CD14-positive monocyte (primary cell): ENCODE data around the gene CHAF1A. TPM values are rescaled to one million over a fixed set of nuclear protein-coding genes. Genes with fewer than 3 reads are reported as not detected.

Experiments used
- DNase-seq, 3 donors: peaks; one replicate each; pipeline ENCODE4 v3.0.0-alpha.2; 2011 to 2022
- H2AFZ ChIP-seq: 2 replicates; pipeline ENCODE4 v1.6.0; 2012; ENCODE audit warnings: mild to moderate bottlenecking, low read depth, low read length, inconsistent platforms; ENCODE audit not compliant: insufficient read depth, poor library complexity, severe bottlenecking
- H3K27ac ChIP-seq, 2 donors: 1 replicate in 1 of 2; 2 replicates in 1 of 2; pipeline ENCODE4 v1.5.1; 2012 to 2013; ENCODE audit warnings: low read length in 2 of 2, control low read depth in 1 of 2, inconsistent platforms in 1 of 2, low read depth in 1 of 2, mild to moderate bottlenecking in 1 of 2
- H3K27me3 ChIP-seq, 2 donors: one replicate each; pipeline versions ENCODE4 v1.6.0 to v1.6.1; 2011 to 2013; ENCODE audit warnings: low read length in 2 of 2; ENCODE audit not compliant: control insufficient read depth in 2 of 2, insufficient read depth in 2 of 2
- H3K36me3 ChIP-seq, 2 donors: replicated peaks in 1 of 2; 1 replicate in 1 of 2; 2 replicates in 1 of 2; pipeline versions ENCODE4 v1.5.1 to v1.6.1; 2012 to 2013; ENCODE audit warnings: low read length in 2 of 2, control low read depth in 1 of 2, inconsistent platforms in 1 of 2, mild to moderate bottlenecking in 1 of 2; ENCODE audit not compliant: insufficient read depth in 2 of 2, control insufficient read depth in 1 of 2
- H3K4me1 ChIP-seq, 2 donors: 1 replicate in 1 of 2; 2 replicates in 1 of 2; pipeline versions ENCODE4 v1.5.1 to v1.6.1; 2012 to 2013; ENCODE audit warnings: low read length in 2 of 2, control low read depth in 1 of 2, inconsistent platforms in 1 of 2, mild to moderate bottlenecking in 1 of 2, moderate library complexity in 1 of 2; ENCODE audit not compliant: insufficient read depth in 2 of 2, control insufficient read depth in 1 of 2
- H3K4me2 ChIP-seq: replicated peaks from 2 replicates; pipeline ENCODE3; 2012; ENCODE audit warnings: low read length, moderate library complexity, mild to moderate bottlenecking; ENCODE audit not compliant: poor library complexity, severe bottlenecking; ENCODE audit errors: extremely low read depth
- H3K4me3 ChIP-seq, 3 experiments: fragments of 200-600 bp in 1 of 3; sonication (generic) in 1 of 3; replicated peaks in 1 of 3; 1 replicate in 2 of 3; 2 replicates in 1 of 3; pipeline ENCODE4 v1.5.1; 2011 to 2013; ENCODE audit warnings: low read length in 3 of 3, mild to moderate bottlenecking in 3 of 3, control low read depth in 2 of 3, low read depth in 2 of 3, inconsistent platforms in 1 of 3, moderate library complexity in 1 of 3
- H3K79me2 ChIP-seq: 2 replicates; pipeline ENCODE4 v1.6.0; 2012; ENCODE audit warnings: mild to moderate bottlenecking, control low read depth, inconsistent platforms, low read length, moderate library complexity; ENCODE audit not compliant: insufficient read depth
- H3K9ac ChIP-seq: 2 replicates; pipeline ENCODE4 v1.6.0; 2017; ENCODE audit warnings: low read length, mild to moderate bottlenecking; ENCODE audit not compliant: insufficient read depth, poor library complexity, severe bottlenecking
- H3K9me3 ChIP-seq, 2 donors: replicated peaks in 1 of 2; 1 replicate in 1 of 2; 2 replicates in 1 of 2; pipeline versions ENCODE4 v1.5.1 to v1.6.1; 2012 to 2013; ENCODE audit warnings: low read length in 2 of 2, control low read depth in 1 of 2; ENCODE audit not compliant: control insufficient read depth in 1 of 2, insufficient read depth in 1 of 2
- H4K20me1 ChIP-seq: 2 replicates; pipeline ENCODE4 v1.6.0; 2012; ENCODE audit warnings: mild to moderate bottlenecking, low read length, control low read depth, moderate library complexity; ENCODE audit not compliant: insufficient read depth
- H3K27ac Mint-ChIP-seq, 7 donors: one replicate each; pipeline ENCODE4 v1.8.0; 2020; ENCODE audit warnings: mild to moderate bottlenecking in 7 of 7, mixed read lengths in 7 of 7, moderate library complexity in 6 of 7, inconsistent platforms in 2 of 7
- H3K27me3 Mint-ChIP-seq, 3 donors: one replicate each; pipeline ENCODE4 v1.8.0; 2021 to 2022; ENCODE audit warnings: low read depth in 3 of 3, mild to moderate bottlenecking in 3 of 3, mixed read lengths in 3 of 3, moderate library complexity in 3 of 3, inconsistent platforms in 1 of 3
- H3K36me3 Mint-ChIP-seq, 2 donors: one replicate each; pipeline ENCODE4 v1.8.0; 2020; ENCODE audit warnings: mixed read lengths in 2 of 2, inconsistent platforms in 1 of 2, mild to moderate bottlenecking in 1 of 2
- H3K4me1 Mint-ChIP-seq: one replicate; pipeline ENCODE4 v1.8.0; 2020; ENCODE audit warnings: mild to moderate bottlenecking, mixed read lengths
- H3K4me3 Mint-ChIP-seq, 2 donors: one replicate each; pipeline ENCODE4 v1.8.0; 2020; ENCODE audit warnings: mild to moderate bottlenecking in 2 of 2, mixed read lengths in 2 of 2, moderate library complexity in 1 of 2
- H3K9me3 Mint-ChIP-seq, 7 donors: one replicate each; pipeline ENCODE4 v1.8.0; 2020 to 2022; ENCODE audit warnings: mixed read lengths in 7 of 7, mild to moderate bottlenecking in 6 of 7, moderate library complexity in 6 of 7, inconsistent platforms in 2 of 7
- CTCF ChIP-seq: fragments of 200-600 bp; IDR thresholded peaks from one replicate; pipeline ENCODE4 v1.8.0; 2022; ENCODE audit warnings: antibody characterized with exemption, mild to moderate bottlenecking
- WGBS: methylation state at CpG from one replicate; pipeline ENCODE4 v1.1.5; 2013; ENCODE audit warnings: missing lambda C conversion rate; ENCODE audit not compliant: insufficient coverage; 5-methylcytosine and 5-hydroxymethylcytosine counted together
- intact Hi-C, 2 donors: fragments of 100-400 bp; cut with micrococcal nuclease; formaldehyde crosslinking; loops; one replicate each; pipeline versions ENCODE4 v1.15.0 to v1.15.1; 2023
- polyA plus RNA-seq, 3 donors: library from polyadenylated mRNA; depleted of rRNA in 1 of 3; unstranded in 2 of 3; stranded (reverse) in 1 of 3; fragments of 300-500 nt in 2 of 3; fragments of >200 nt in 1 of 3; fragmentation: Illumina TruSeq in 2 of 3; gene quantifications; 1 replicate in 2 of 3; 2 replicates in 1 of 3; pipeline ENCODE4 v1.2.3, GENCODE V29; 2012 to 2021

Gene CHAF1A
- polyA plus RNA-seq, 3 donors = 4.4 to 26.4 (median 5.4) TPM

- Mint-ChIP-seq H3K27me3 (peaks cover 0 to 4% (median 0%) of the 10 kb centered on the region in 3 donors), H3K27ac (peak overlapping the region in 1 of 7 donors; percentile 3)
- no peak for DNase-seq
Measured at GRCh38 chr19:4449639-4450028, 47.2 kb downstream of the CHAF1A start.

GRCh38 chr19:4452230-4452990, 50.0 kb downstream of the CHAF1A start:
- H3K4me2 ChIP-seq = no peak overlapping the region
- Mint-ChIP-seq H3K4me1 (peaks cover 19% of the 10 kb centered on the region), H3K27me3 (peaks cover 0 to 4% (median 0%) of the 10 kb centered on the region in 3 donors), H3K4me3 (no peak overlapping the region), H3K27ac (peak overlapping the region in 4 of 7 donors; percentile 2 to 25 (median 14)), H3K9me3 (no peaks in the 10 kb centered on the region), H3K36me3 (peaks cover 48 to 75% of the 10 kb centered on the region in 2 donors)
- no peak for DNase-seq
- TF ChIP-seq CTCF = no peak
- no peak overlapping the region for H3K9ac ChIP-seq
- WGBS = 85% methylated on average over 24 of the region's 24 CpGs
- H3K36me3 ChIP-seq = peaks cover 56 to 74% of the 10 kb centered on the region in 2 donors
- H3K79me2 ChIP-seq = peaks cover 23% of the 10 kb centered on the region
- no peaks in the 10 kb centered on the region for H3K9me3 ChIP-seq
- H3K27me3 ChIP-seq = no peaks in the 10 kb centered on the region
- H3K27ac ChIP-seq = no peak overlapping the region
- intact Hi-C loops = no loop called here
- no peak overlapping the region for H2AFZ ChIP-seq
- H4K20me1 ChIP-seq = peaks cover 81% of the 10 kb centered on the region
- H3K4me3 ChIP-seq = no peak overlapping the region
- H3K4me1 ChIP-seq = peaks cover 15 to 16% of the 10 kb centered on the region in 2 donors

More at GRCh38 chr19:4449639-4450028, 47.2 kb downstream of the CHAF1A start:
- Histone ChIP-seq H3K4me3 (no peak overlapping the region), H3K9me3 (no peaks in the 10 kb centered on the region), H3K27me3 (no peaks in the 10 kb centered on the region), H3K36me3 (peaks cover 83 to 100% of the 10 kb centered on the region in 2 donors), H3K79me2 (peaks cover 1% of the 10 kb centered on the region), H3K9ac (no peak overlapping the region), H3K4me2 (no peak overlapping the region), H4K20me1 (peaks cover 77% of the 10 kb centered on the region), H3K4me1 (no peaks in the 10 kb centered on the region), H3K27ac (no peak overlapping the region), H2AFZ (no peak overlapping the region)
- peaks cover 64 to 94% of the 10 kb centered on the region in 2 donors for H3K36me3 Mint-ChIP-seq
- no peaks in the 10 kb centered on the region for H3K9me3 Mint-ChIP-seq
- H3K4me3 Mint-ChIP-seq = no peak overlapping the region
- no peak for TF ChIP-seq CTCF
- intact Hi-C loops = no loop called here
- no peaks in the 10 kb centered on the region for H3K4me1 Mint-ChIP-seq
- WGBS = 100% methylated on average over 2 of the region's 9 CpGs
